GM21526 (cell line): Measurements from ENCODE around the gene OPRM1.
"Not testable (repeated sequence)": the region's sequence is repeated elsewhere in the genome, so short reads cannot be mapped to it uniquely, and the experiment has no call there.

Source experiments
- ATAC-seq: cut with Tn5 transposase; IDR thresholded peaks from one replicate; pipeline ENCODE4 v1.9.1; 2021; ENCODE audit warnings: moderate library complexity; ENCODE audit not compliant: unreplicated experiment, low FRiP score

OPRM1 gene

GRCh38 chr6:154138793-154139192 lies 99.8 kb downstream of the OPRM1 start:
- no peak for ATAC-seq

GRCh38 chr6:154139892-154140291 lies 100.9 kb downstream of the OPRM1 start:
- ATAC-seq = no peak

- ATAC-seq = no peak
These were observed 101.7 kb downstream of the OPRM1 start for GRCh38 chr6:154140743-154141142.

- no peak for ATAC-seq
These were observed 104.7 kb downstream of the OPRM1 start for GRCh38 chr6:154143753-154144152.

- no peak for ATAC-seq
These were observed 115.4 kb downstream of the OPRM1 start for GRCh38 chr6:154154389-154154967.

GRCh38 chr6:154156135-154156896 lies 117.3 kb downstream of the OPRM1 start:
- ATAC-seq = peak; percentile 77

- peak; percentile 59 for ATAC-seq
These were observed 118.0 kb downstream of the OPRM1 start for GRCh38 chr6:154157082-154157481.

- ATAC-seq = no peak
These were observed 118.7 kb downstream of the OPRM1 start for GRCh38 chr6:154157706-154158105.

- no peak for ATAC-seq
These were observed 120.1 kb downstream of the OPRM1 start for GRCh38 chr6:154159126-154159525.

- peak; percentile 68 for ATAC-seq
These were observed 122.6 kb downstream of the OPRM1 start for GRCh38 chr6:154161689-154162088.

- ATAC-seq = no peak
These were observed 125.4 kb downstream of the OPRM1 start for GRCh38 chr6:154164397-154164796.

GRCh38 chr6:154165478-154165877 lies 126.4 kb downstream of the OPRM1 start:
- ATAC-seq = no peak

- ATAC-seq = no peak
These were observed 127.1 kb downstream of the OPRM1 start for GRCh38 chr6:154166140-154166539.

- no peak for ATAC-seq
These were observed 128.1 kb downstream of the OPRM1 start for GRCh38 chr6:154167126-154167525.

- no peak for ATAC-seq
These were observed 130.3 kb downstream of the OPRM1 start for GRCh38 chr6:154169193-154169847.

- ATAC-seq = no peak
These were observed 131.1 kb downstream of the OPRM1 start for GRCh38 chr6:154170106-154170505.

GRCh38 chr6:154172393-154172792 lies 133.4 kb downstream of the OPRM1 start:
- not testable (repeated sequence) for ATAC-seq

GRCh38 chr6:154179434-154179833 lies 140.4 kb downstream of the OPRM1 start:
- no peak for ATAC-seq

- no peak for ATAC-seq
These were observed 148.2 kb downstream of the OPRM1 start for GRCh38 chr6:154187203-154187602.

- no peak for ATAC-seq
These were observed 148.7 kb downstream of the OPRM1 start for GRCh38 chr6:154187714-154188113.

- ATAC-seq = no peak
These were observed 157.4 kb downstream of the OPRM1 start for GRCh38 chr6:154196333-154196885.
